ENCODE measurements around the gene CCDC34. TPM values are rescaled to one million over a fixed set of nuclear protein-coding genes. Genes with fewer than 3 reads are reported as not detected.

Gene CCDC34
- total and polyA plus RNA-seq, 8 donors: 3.2 to 28.6 (median 22.3) TPM

DNA sequence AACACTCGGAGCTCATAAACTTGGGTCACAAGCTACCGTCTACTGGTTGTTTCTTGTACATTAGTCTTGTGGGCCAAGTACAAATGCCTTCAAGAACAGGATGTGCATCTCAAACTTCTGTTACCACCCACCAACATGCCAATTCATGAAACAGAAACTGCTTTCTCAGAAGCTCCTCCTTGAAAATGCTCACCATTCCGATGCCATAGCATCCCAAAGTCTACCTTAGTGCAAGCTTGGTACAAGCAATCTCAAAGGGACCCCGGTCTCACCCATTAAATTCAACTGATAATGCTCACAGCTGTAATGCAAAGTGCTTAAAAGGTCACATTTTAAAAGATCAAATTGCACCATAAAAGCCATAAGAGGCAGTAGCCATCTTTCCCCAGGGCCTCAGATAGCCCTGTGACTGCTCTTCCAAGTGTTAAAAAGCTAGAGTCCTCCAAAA, 31.8 kb upstream of the CCDC34 start:
- Histone ChIP-seq H3K4me1 (peaks cover 0 to 4% of the 10 kb centered on the region in 2 donors), H3K4me3 (no peak overlapping the region), H3K36me3 (no peaks in the 10 kb centered on the region), H3K27ac (no peak overlapping the region), H3K27me3 (peaks cover 0 to 5% of the 10 kb centered on the region in 2 donors), H3K9me3 (no peaks in the 10 kb centered on the region)
- ATAC-seq: no peak
- DNase-seq: no peak
- TF ChIP-seq, protein P1, sequence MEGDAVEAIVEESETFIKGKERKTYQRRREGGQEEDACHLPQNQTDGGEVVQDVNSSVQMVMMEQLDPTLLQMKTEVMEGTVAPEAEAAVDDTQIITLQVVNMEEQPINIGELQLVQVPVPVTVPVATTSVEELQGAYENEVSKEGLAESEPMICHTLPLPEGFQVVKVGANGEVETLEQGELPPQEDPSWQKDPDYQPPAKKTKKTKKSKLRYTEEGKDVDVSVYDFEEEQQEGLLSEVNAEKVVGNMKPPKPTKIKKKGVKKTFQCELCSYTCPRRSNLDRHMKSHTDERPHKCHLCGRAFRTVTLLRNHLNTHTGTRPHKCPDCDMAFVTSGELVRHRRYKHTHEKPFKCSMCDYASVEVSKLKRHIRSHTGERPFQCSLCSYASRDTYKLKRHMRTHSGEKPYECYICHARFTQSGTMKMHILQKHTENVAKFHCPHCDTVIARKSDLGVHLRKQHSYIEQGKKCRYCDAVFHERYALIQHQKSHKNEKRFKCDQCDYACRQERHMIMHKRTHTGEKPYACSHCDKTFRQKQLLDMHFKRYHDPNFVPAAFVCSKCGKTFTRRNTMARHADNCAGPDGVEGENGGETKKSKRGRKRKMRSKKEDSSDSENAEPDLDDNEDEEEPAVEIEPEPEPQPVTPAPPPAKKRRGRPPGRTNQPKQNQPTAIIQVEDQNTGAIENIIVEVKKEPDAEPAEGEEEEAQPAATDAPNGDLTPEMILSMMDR (IDR thresholded peaks at IDR 0.05): no peak
- intact Hi-C loops (cut with DNase I): no loop called here

DNA sequence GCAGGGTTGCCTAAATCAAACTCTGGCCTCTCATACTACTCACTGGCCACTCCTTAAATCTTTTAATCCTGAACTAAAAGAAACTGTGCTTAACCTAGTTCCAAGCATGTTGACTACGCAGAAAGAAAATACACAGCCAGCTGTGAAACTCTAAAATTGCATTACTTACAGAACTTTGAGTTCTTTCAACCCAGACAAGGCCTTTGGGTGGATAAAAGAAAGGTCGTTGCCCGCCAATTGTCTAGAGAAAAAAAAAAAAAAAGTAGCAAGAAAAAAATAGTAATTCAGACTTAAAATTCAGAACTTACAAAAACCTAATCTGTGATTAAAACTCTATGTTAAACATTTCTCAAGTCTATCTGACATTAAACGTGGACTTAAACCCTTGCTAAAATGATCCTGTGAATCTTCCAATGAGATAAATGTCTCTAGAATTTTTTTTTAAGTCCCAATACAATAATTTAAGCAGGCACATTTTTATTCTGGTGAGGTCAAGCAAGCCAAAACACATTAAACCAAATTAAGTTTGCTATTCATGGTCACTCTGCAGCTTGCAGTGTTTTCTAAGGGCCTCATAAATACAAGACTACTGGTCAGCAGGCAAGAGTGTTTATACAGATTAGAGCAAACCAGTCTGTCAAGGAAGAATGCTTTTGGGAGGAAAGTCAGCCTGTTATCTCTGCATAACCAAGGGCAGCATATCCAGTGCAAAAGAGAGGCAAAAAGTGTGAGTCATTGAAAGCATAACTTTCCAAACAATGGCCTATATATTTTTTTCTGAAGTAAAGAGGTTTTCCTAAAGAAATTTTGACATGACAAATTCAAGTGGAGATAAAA, 29.5 kb upstream of the CCDC34 start:
- no peaks in the 10 kb centered on the region for H3K9me3 ChIP-seq
- TF ChIP-seq, protein P1 (IDR thresholded peaks at IDR 0.05): no peak
- no peak for DNase-seq
- H3K27me3 ChIP-seq: peaks cover 0 to 2% of the 10 kb centered on the region in 2 donors
- H3K4me1 ChIP-seq: peaks cover 0 to 4% of the 10 kb centered on the region in 2 donors
- H3K27ac ChIP-seq: no peak overlapping the region
- intact Hi-C loops (cut with DNase I): no loop called here
- H3K4me3 ChIP-seq: no peak overlapping the region
- H3K36me3 ChIP-seq: no peaks in the 10 kb centered on the region
- peak; percentile 13 for ATAC-seq

DNA sequence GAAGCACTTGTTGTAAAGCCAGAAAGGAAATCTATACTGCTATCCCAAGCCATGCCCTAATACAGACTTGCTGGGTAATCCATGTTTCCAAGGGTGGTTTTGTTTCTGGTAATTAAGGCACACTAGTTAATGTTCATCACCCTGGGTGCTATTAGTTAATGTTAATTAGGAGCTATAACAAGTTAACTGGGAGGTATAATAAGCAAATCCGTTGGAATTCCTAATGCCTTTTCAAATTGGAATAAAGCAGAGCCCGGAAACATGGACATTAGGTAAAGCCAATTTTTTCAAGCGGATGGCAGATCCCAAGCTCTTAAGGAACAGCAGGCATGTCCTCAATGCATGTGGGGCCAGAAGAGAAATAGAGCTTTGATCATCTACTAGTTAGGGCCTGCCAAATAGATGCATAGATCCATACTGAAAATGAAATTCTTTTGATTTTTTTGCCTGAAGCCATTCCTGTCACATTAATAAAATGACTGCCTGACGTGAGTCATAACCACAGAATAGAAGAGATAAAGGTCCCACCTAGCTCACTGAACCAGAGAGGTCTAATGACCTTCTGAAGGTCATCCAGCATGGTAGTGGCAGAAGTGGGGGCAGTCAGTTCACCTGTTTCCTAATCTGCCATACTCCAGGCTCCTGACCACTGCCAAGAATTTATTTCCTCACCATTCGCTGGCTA, 28.5 kb upstream of the CCDC34 start:
- no peak overlapping the region for H3K27ac ChIP-seq
- no peaks in the 10 kb centered on the region for H3K9me3 ChIP-seq
- intact Hi-C loops (cut with DNase I): no loop called here
- TF ChIP-seq, protein P1 (IDR thresholded peaks at IDR 0.05): no peak
- ATAC-seq (no peak), DNase-seq (no peak)
- peaks cover 5 to 8% of the 10 kb centered on the region in 2 donors for H3K27me3 ChIP-seq
- H3K4me3 ChIP-seq: no peak overlapping the region
- H3K4me1 ChIP-seq: peaks cover 0 to 4% of the 10 kb centered on the region in 2 donors
- no peaks in the 10 kb centered on the region for H3K36me3 ChIP-seq

DNA sequence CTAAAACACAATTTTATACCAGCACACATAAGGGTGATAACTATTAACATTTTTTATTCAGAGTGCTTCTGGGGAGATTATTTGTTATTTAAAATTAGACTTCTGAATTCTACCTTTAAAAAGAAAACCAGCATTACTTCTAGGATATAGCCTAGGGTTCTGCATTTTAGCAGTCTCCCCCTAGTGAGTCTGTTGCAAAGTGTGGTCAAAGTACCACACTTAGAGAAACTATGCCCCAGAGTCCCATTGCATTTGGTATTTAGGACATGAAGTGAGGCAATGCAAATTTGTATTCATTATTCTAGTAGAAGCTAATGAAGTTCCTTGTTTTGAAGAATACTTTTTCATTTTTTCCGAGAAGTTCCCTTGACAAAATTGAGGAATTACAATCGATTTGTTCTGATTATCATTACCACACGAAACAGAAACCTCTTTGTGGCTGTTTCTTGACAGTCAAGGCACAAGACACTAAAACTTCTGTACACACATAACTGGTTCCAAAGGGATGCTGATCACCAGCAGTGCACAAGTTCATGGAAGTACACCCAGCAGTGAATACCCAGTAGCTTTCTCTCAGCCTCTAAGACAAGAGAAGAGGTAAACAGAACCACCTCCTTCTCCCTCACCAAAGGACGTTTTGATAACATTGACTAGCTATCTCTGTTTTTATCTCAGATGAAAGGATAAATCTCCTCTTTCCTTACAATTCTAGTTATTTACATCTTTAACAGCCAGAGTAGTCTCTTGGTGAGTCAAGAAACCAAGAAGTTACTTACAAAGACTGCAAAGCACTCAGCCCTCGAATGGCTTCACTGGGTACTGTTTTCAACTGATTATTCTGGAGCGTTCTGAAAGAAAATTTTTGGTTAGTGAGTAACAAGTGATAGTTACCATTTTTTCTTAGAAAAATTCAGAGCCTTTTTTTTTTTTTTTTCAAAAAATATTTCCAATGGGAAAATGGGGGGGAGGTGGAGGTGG, 27.6 kb upstream of the CCDC34 start:
- intact Hi-C loops (cut with DNase I): no loop called here
- Histone ChIP-seq H3K27me3 (peaks cover 8 to 9% of the 10 kb centered on the region in 2 donors), H3K36me3 (no peaks in the 10 kb centered on the region), H3K4me3 (no peak overlapping the region), H3K4me1 (no peaks in the 10 kb centered on the region), H3K27ac (no peak overlapping the region), H3K9me3 (no peaks in the 10 kb centered on the region)
- ATAC-seq (no peak), DNase-seq (no peak)
- TF ChIP-seq, protein P1 (IDR thresholded peaks at IDR 0.05): no peak

Measured in left lung (tissue), 10 donors.